NT2/D1 (cell line): ENCODE measurements around the gene ESRP2.

Source experiments
- DNase-seq: peaks from one replicate; pipeline ENCODE4 v3.0.0-alpha.2; 2011; ENCODE audit warnings: low read depth, low spot score
- H3K27me3 ChIP-seq: 2 replicates; pipeline ENCODE4 v1.6.0; 2011; ENCODE audit warnings: mild to moderate bottlenecking; ENCODE audit not compliant: insufficient read length, insufficient read depth
- H3K36me3 ChIP-seq: 2 replicates; pipeline ENCODE4 v1.6.1; 2011; ENCODE audit warnings: mild to moderate bottlenecking, low read length, mixed read lengths; ENCODE audit not compliant: insufficient read depth, insufficient read length
- H3K4me1 ChIP-seq: 2 replicates; pipeline ENCODE4 v1.5.1; 2011; ENCODE audit not compliant: insufficient read depth, insufficient read length
- H3K4me3 ChIP-seq: 2 replicates; pipeline ENCODE4 v1.5.1; 2011; ENCODE audit warnings: low read depth; ENCODE audit not compliant: insufficient read length
- H3K9ac ChIP-seq: 2 replicates; pipeline ENCODE4 v1.6.0; 2011; ENCODE audit warnings: low read depth; ENCODE audit not compliant: insufficient read length
- H3K9me3 ChIP-seq: 2 replicates; pipeline ENCODE4 v1.5.1; 2011; ENCODE audit warnings: mild to moderate bottlenecking, low read length; ENCODE audit not compliant: insufficient read depth
- SUZ12 ChIP-seq: IDR thresholded peaks from 2 replicates; pipeline ENCODE4 v1.6.1; 2011; ENCODE audit not compliant: insufficient read length, insufficient read depth; ENCODE audit errors: extremely low read depth
- YY1 ChIP-seq: IDR thresholded peaks from 2 replicates; pipeline ENCODE4 v1.6.1; 2011; ENCODE audit not compliant: insufficient read length, insufficient read depth
- ZNF274 ChIP-seq: IDR thresholded peaks from 2 replicates; pipeline ENCODE4 v1.6.1; 2011; ENCODE audit warnings: mild to moderate bottlenecking, low read depth, low read length

The ESRP2 gene

DNA sequence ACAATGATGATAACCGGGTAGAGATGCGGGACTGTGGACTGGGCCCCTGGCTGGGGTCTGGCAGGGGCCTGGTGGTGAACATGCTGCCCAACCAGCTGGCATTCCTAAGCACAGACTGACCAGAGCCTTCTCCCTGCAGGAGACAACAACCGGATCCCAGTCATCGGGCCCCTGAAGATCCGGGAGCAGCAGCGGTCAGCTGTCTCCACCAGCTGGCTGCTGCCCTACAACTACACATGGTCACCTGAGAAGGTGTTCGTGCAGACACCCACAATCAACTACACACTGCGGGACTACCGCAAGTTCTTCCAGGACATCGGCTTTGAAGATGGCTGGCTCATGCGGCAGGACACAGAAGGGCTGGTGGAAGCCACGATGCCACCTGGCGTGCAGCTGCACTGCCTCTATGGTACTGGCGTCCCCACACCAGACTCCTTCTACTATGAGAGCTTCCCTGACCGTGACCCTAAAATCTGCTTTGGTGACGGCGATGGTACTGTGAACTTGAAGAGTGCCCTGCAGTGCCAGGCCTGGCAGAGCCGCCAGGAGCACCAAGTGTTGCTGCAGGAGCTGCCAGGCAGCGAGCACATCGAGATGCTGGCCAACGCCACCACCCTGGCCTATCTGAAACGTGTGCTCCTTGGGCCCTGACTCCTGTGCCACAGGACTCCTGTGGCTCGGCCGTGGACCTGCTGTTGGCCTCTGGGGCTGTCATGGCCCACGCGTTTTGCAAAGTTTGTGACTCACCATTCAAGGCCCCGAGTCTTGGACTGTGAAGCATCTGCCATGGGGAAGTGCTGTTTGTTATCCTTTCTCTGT is 23.3 kb upstream of the ESRP2 start:
- Histone ChIP-seq H3K9ac (no peak overlapping the region), H3K27me3 (peaks cover 10% of the 10 kb centered on the region), H3K4me1 (peaks cover 12% of the 10 kb centered on the region), H3K9me3 (no peaks in the 10 kb centered on the region), H3K4me3 (no peak overlapping the region), H3K36me3 (peaks cover 33% of the 10 kb centered on the region)
- DNase-seq, result no peak
- TF ChIP-seq SUZ12 (no peak), YY1 (no peak), ZNF274 (no peak)

DNA sequence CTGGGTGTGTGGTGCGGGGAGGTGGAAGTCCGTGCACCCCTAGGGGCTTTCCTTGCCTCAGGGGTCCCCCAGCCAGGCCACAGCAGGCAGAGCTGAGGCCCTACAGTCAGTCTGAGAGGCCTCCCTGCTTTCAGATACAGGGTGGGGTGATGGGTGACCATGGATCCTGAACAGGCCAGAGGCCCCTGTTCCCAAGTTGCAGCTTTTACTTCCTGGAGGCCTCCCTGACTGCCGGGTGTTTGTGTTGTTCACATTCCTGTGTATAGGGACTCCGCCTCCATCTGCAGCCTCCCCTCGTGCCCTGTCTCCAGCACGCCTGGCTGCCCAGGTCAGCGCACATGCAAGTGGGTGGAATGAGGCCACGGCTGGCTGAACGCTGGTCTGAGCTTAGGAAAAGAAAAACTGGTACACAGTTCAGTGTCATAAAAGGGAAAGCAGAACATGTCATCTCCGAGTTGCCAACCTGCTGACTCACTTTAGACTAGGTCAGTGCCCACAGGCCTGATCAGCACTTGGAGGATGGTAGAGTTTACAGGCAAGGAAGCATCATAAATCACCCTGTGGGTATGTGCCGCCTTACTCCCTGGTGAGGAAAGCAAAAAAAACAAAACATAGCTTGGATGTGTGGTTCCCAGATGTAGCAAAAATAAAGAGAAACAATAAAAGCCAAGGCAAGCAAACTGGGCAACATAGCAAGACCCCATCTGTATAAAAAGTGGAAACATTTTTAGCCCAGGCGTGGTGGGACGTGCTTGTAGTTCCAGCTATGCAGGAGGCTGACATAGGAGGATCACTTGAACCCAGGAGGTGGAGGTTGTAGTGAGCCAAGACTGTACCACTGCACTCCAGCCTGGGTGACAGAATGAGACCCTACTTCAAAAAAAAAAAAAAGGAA is 22.2 kb upstream of the ESRP2 start:
- peaks cover 9% of the 10 kb centered on the region for H3K4me1 ChIP-seq
- TF ChIP-seq YY1, result no peak
- no peak for TF ChIP-seq ZNF274
- no peak for TF ChIP-seq SUZ12
- peaks cover 3% of the 10 kb centered on the region for H3K27me3 ChIP-seq
- H3K36me3 ChIP-seq, result peaks cover 33% of the 10 kb centered on the region
- H3K9me3 ChIP-seq, result no peaks in the 10 kb centered on the region
- H3K9ac ChIP-seq, result peak overlapping the region; percentile 36
- H3K4me3 ChIP-seq, result no peak overlapping the region
- DNase-seq, result no peak

DNA sequence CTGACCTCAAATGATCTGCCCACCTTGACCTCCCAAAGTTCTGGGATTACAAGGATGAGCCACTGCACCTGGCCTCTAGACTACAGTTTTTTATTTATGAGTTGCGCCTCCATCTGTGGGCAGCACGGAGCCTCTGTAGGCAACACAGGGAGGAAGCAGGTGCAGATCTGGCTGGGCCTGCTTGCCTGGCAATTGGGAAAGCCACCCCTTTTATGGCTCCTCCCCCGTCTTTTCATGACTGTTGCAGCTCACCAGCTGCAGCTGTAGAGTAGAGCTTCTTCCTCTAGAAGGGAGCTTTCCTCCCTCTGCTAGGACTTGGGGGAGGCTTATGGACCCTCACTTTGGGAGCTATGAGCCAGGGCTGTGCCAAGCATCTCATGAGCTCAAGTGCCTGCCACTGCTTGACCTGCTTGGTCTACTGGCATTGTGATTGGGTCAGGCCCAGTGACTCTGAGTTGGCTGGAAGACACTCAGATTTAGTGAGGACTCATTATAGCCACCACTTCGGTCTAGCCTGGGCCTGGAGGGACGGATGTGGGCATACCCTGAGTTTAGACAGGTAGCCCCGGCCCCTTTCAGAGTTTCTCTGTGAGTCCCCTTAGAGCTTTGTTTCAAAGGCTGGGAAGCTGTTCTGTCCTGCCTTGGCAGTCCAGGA is 21.5 kb upstream of the ESRP2 start:
- peaks cover 9% of the 10 kb centered on the region for H3K4me1 ChIP-seq
- no peaks in the 10 kb centered on the region for H3K27me3 ChIP-seq
- DNase-seq, result no peak
- no peak overlapping the region for H3K4me3 ChIP-seq
- H3K36me3 ChIP-seq, result peaks cover 33% of the 10 kb centered on the region
- no peak for TF ChIP-seq SUZ12
- TF ChIP-seq ZNF274, result no peak
- no peak for TF ChIP-seq YY1
- peak overlapping the region; percentile 36 for H3K9ac ChIP-seq
- no peaks in the 10 kb centered on the region for H3K9me3 ChIP-seq

DNA sequence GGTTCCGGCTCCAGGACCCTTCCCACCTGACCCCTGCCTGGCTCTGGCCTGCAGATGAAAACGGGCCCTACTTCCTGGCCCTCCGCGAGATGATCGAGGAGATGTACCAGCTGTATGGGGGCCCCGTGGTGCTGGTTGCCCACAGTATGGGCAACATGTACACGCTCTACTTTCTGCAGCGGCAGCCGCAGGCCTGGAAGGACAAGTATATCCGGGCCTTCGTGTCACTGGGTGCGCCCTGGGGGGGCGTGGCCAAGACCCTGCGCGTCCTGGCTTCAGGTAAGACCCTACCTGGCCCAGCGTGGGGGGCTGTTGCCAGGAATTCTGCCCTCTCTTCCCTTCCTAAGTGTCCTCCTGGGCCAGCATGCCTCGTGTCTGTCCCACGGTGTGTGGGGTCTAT is 19.8 kb upstream of the ESRP2 start:
- no peak for DNase-seq
- no peak for TF ChIP-seq YY1
- no peak for TF ChIP-seq SUZ12
- no peak for TF ChIP-seq ZNF274
- Histone ChIP-seq H3K36me3 (peaks cover 37% of the 10 kb centered on the region), H3K4me1 (peaks cover 6% of the 10 kb centered on the region), H3K27me3 (no peaks in the 10 kb centered on the region), H3K9me3 (no peaks in the 10 kb centered on the region), H3K4me3 (no peak overlapping the region), H3K9ac (no peak overlapping the region)

DNA sequence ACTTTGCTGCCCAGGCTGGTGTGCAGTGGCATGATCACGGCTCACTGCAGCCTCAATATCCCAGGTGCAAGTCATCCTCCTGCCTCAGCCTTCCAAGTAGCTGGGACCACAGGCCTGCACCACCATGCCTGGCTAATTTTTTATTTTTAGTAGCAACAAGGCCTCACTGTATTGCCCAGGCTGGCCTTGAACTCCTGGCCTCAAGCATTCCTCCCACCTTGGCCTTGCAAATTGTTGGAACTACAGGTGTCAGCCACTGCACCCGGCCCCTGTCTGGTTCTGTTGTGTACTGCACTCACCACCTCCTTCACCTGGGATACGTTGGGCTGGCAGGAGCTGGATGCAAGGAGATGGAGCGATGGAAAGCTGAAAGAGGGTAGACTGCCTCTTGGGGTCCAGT is 17.8 kb upstream of the ESRP2 start:
- TF ChIP-seq YY1 (no peak), SUZ12 (no peak), ZNF274 (no peak)
- peaks cover 6% of the 10 kb centered on the region for H3K4me1 ChIP-seq
- H3K27me3 ChIP-seq, result no peaks in the 10 kb centered on the region
- peaks cover 23% of the 10 kb centered on the region for H3K36me3 ChIP-seq
- H3K9ac ChIP-seq, result no peak overlapping the region
- no peak for DNase-seq
- H3K9me3 ChIP-seq, result no peaks in the 10 kb centered on the region
- H3K4me3 ChIP-seq, result no peak overlapping the region

DNA sequence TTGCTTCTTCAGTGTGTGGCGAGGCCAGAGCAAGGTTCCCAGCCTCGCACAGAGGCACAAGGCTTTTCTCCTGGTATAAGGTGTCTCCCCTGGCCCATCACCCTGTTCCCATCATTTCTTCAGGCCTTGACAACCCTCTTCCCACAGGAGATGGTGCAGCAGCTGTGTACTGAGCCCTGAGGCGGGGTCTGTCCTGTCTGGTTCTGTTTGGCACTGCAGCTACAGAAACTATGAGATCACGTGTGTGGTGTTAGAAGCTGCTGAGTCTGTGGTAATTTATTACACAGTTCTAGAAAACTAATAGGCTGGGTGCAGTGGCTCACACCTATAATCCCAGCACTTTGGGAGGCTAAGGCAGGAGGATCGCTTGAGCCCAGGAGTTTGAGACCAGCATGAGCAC is 16.5 kb upstream of the ESRP2 start:
- H3K4me3 ChIP-seq, result no peak overlapping the region
- H3K9me3 ChIP-seq, result no peaks in the 10 kb centered on the region
- H3K4me1 ChIP-seq, result peaks cover 2% of the 10 kb centered on the region
- no peak for DNase-seq
- TF ChIP-seq SUZ12 (no peak), ZNF274 (no peak), YY1 (no peak)
- H3K27me3 ChIP-seq, result no peaks in the 10 kb centered on the region
- peaks cover 23% of the 10 kb centered on the region for H3K36me3 ChIP-seq
- H3K9ac ChIP-seq, result no peak overlapping the region

DNA sequence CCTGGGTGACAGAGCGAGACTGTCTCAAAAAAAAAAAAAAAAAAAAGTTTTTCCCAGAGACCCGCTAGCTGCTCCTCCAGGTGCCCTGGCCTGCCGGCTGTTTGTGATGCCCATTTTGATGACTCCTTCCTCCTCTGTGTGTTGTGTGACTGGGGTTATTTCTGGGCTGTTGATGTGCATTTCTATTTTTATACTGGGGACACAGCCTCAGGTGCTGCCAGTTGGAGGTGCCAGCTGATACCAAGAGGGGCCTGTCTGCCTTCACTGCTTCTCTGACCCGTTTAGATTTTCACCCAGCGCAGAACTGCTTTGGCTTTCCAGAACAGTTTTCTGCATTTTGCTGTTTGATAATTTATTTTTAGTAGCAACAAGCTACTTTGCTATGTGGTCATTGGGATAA is 15.9 kb upstream of the ESRP2 start:
- Histone ChIP-seq H3K27me3 (peaks cover 5% of the 10 kb centered on the region), H3K36me3 (peaks cover 23% of the 10 kb centered on the region), H3K9me3 (no peaks in the 10 kb centered on the region), H3K4me1 (no peaks in the 10 kb centered on the region), H3K4me3 (no peak overlapping the region), H3K9ac (no peak overlapping the region)
- DNase-seq, result no peak
- TF ChIP-seq ZNF274, result no peak
- TF ChIP-seq YY1, result no peak
- no peak for TF ChIP-seq SUZ12
